A673 (cell line): ENCODE measurements around the gene FCN2. TPM values are rescaled to one million over a fixed set of nuclear protein-coding genes. Genes with fewer than 3 reads are reported as not detected.

Experiments
- BruUV-seq: library from RNA; stranded (reverse); fragments of 400-500 nt; replicated peaks from 2 replicates; lab custom pipeline; 2021; lab: Mats Ljungman, UMichigan
- CTCF ChIA-PET: fragments of 300-600 bp; sonication (Branson Sonifier 250); formaldehyde crosslinking; loops from one replicate; lab custom pipeline; 2022; ENCODE audit warnings: antibody characterized with exemption; lab: Charles Lee
- POLR2A ChIA-PET: fragments of 300-600 bp; sonication (Branson Sonifier 250); formaldehyde crosslinking; loops from one replicate; lab custom pipeline; 2022; ENCODE audit warnings: antibody characterized with exemption; ENCODE audit not compliant: low non-redundant PET; lab: Charles Lee
- DNase-seq: peaks from one replicate; pipeline ENCODE4 v3.0.0-alpha.2; 2015; ENCODE audit warnings: low spot score
- H3K27ac ChIP-seq: fragments of 200-600 bp; sonication (generic); 2 replicates; pipeline ENCODE4 v1.5.1; 2016; ENCODE audit warnings: mixed run types, low read depth, mild to moderate bottlenecking, mixed read lengths, antibody characterized with exemption, low read length; ENCODE audit not compliant: poor library complexity, severe bottlenecking
- H3K27me3 ChIP-seq: fragments of 200-600 bp; sonication (generic); replicated peaks from 2 replicates; pipeline ENCODE4 v1.6.1; 2017; ENCODE audit warnings: mixed run types, low read depth, mild to moderate bottlenecking, mixed read lengths, antibody characterized with exemption, low read length; ENCODE audit not compliant: insufficient read depth, poor library complexity
- H3K36me3 ChIP-seq: fragments of 200-600 bp; sonication (generic); 2 replicates; pipeline ENCODE4 v1.6.1; 2016; ENCODE audit warnings: mixed run types, mild to moderate bottlenecking, mixed read lengths, antibody characterized with exemption, low read length; ENCODE audit not compliant: insufficient read depth, poor library complexity, severe bottlenecking
- H3K4me1 ChIP-seq: fragments of 200-600 bp; sonication (generic); 2 replicates; pipeline ENCODE4 v1.6.1; 2017; ENCODE audit warnings: mixed run types, mild to moderate bottlenecking, mixed read lengths, antibody characterized with exemption, low read length; ENCODE audit not compliant: insufficient read depth, poor library complexity, severe bottlenecking
- H3K4me3 ChIP-seq: fragments of 200-600 bp; sonication (generic); 2 replicates; pipeline ENCODE4 v1.5.1; 2016; ENCODE audit warnings: low read depth, mixed run types, mild to moderate bottlenecking, mixed read lengths, low read length; ENCODE audit not compliant: poor library complexity, severe bottlenecking
- H3K9me3 ChIP-seq: fragments of 200-600 bp; sonication (generic); 2 replicates; pipeline ENCODE4 v1.6.1; 2016; ENCODE audit warnings: mixed run types, low read depth, mild to moderate bottlenecking, mixed read lengths, antibody characterized with exemption, low read length; ENCODE audit not compliant: poor library complexity, severe bottlenecking
- EZH2 ChIP-seq: fragments of 200-600 bp; sonication (generic); IDR thresholded peaks from 2 replicates; pipeline ENCODE4 v1.6.1; 2017; ENCODE audit warnings: borderline replicate concordance, low read depth, mild to moderate bottlenecking, mixed read lengths, antibody characterized with exemption, low read length; ENCODE audit not compliant: poor library complexity, severe bottlenecking
- intact Hi-C: fragments of 100-400 bp; cut with micrococcal nuclease; formaldehyde crosslinking; loops from one replicate; pipeline ENCODE4 v1.10.0; 2022; ENCODE audit not compliant: unreplicated experiment
- total RNA-seq: library from RNA; stranded (reverse); gene quantifications from 2 replicates; pipeline ENCODE4 v1.2.3, GENCODE V29; 2021
- TF ChIP-seq, protein P1 (sequence below): fragments of 300-800, 200-600 bp; sonication (generic); conservative IDR thresholded peaks from 2 replicates; pipeline ENCODE4 v1.5.1; 2017; ENCODE audit warnings: low read depth, mild to moderate bottlenecking, antibody characterized with exemption, low read length, moderate library complexity, mixed read lengths

FCN2 gene
- total RNA-seq, 1 experiment from 2014 or later: not detected

DNA sequence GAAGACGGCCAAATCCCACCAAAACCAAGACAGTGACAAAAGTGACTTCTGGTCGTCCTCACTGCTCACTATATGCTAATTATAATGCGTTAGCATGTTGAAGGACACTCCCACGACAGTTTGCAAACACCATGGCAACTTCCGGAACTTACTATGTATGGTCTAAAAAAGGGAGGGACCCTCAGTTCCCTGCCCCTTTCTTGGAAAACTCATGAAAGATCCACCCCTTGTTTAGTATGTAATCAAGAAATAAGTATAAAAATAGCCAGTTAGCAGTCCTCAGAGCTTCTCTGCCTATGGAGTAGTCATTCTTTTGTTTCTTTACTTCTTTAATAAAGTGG lies 9.5 kb downstream of the FCN2 start:
- H3K4me3 ChIP-seq: no peak overlapping the region
- no peaks in the 10 kb centered on the region for H3K27me3 ChIP-seq
- intact Hi-C loops: no loop called here
- peaks cover 4% of the 10 kb centered on the region for H3K4me1 ChIP-seq
- ChIA-PET CTCF (no interaction called here), POLR2A (no interaction called here)
- H3K9me3 ChIP-seq: no peaks in the 10 kb centered on the region
- no peak for DNase-seq
- no peak overlapping the region for H3K27ac ChIP-seq
- BruUV-seq: no TSS peak
- TF ChIP-seq EZH2: no peak
- TF ChIP-seq, protein P1, sequence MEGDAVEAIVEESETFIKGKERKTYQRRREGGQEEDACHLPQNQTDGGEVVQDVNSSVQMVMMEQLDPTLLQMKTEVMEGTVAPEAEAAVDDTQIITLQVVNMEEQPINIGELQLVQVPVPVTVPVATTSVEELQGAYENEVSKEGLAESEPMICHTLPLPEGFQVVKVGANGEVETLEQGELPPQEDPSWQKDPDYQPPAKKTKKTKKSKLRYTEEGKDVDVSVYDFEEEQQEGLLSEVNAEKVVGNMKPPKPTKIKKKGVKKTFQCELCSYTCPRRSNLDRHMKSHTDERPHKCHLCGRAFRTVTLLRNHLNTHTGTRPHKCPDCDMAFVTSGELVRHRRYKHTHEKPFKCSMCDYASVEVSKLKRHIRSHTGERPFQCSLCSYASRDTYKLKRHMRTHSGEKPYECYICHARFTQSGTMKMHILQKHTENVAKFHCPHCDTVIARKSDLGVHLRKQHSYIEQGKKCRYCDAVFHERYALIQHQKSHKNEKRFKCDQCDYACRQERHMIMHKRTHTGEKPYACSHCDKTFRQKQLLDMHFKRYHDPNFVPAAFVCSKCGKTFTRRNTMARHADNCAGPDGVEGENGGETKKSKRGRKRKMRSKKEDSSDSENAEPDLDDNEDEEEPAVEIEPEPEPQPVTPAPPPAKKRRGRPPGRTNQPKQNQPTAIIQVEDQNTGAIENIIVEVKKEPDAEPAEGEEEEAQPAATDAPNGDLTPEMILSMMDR: no peak
- H3K36me3 ChIP-seq: no peaks in the 10 kb centered on the region

DNA sequence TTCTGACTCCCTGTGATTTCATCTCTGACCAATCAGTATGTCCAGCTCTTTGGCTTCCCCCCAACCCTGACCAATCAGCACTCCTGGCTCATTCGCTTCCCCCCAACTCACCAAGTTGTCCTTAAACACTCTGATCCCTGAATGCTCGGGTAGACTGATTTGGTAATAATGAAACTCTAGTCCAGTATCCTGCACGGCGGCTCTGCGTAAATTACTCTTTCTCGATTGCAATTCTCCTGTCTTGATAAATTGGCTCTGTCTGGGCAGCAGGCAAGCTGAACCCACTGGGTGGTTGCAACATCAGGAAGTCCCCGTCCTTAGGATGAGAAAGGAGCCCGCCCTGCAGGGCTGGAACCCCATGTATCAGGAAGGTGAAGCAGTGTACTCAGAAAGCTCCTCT lies 10.4 kb downstream of the FCN2 start:
- CTCF ChIA-PET: no interaction called here
- BruUV-seq: no TSS peak
- H3K4me1 ChIP-seq: peaks cover 11% of the 10 kb centered on the region
- H3K9me3 ChIP-seq: no peaks in the 10 kb centered on the region
- no peak overlapping the region for H3K4me3 ChIP-seq
- H3K27ac ChIP-seq: no peak overlapping the region
- no peaks in the 10 kb centered on the region for H3K27me3 ChIP-seq
- POLR2A ChIA-PET: no interaction called here
- no peak for TF ChIP-seq EZH2
- TF ChIP-seq, protein P1: no peak
- H3K36me3 ChIP-seq: no peaks in the 10 kb centered on the region
- intact Hi-C loops: no loop called here
- DNase-seq: no peak

DNA sequence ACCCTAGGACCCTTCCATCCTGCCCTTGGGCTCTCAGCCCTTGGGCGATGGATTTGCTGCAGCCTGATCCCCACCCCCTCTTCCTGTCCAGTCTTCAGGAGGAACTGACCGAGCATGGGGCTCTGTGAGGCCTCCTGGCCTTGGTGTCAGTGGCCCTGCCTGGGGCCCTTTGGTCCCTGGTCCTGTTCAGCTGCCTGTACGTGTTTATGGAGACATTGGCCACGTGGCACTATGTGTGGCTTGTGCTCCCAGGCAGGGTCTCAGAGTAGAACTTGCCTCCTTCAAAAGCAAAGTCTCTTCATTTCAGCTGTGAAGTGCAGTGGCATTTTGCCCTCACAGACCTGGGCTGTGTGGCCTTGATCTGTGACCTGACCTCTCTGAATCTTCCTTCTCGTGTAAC lies 11.1 kb downstream of the FCN2 start:
- Histone ChIP-seq H3K4me3 (no peak overlapping the region), H3K27ac (no peak overlapping the region), H3K36me3 (no peaks in the 10 kb centered on the region), H3K9me3 (no peaks in the 10 kb centered on the region), H3K27me3 (no peaks in the 10 kb centered on the region), H3K4me1 (peaks cover 17% of the 10 kb centered on the region)
- intact Hi-C loops: no loop called here
- ChIA-PET CTCF (no interaction called here), POLR2A (no interaction called here)
- no TSS peak for BruUV-seq
- TF ChIP-seq, protein P1: no peak
- TF ChIP-seq EZH2: no peak
- no peak for DNase-seq
